ENCODE measurements around the gene CTBP2.

CTBP2 gene

GRCh38 chr10:125120053-125120710, 40.2 kb downstream of the CTBP2 start:
- H3K27ac ChIP-seq = peak overlapping the region in 1 of 2 donors; percentile 75
- no peaks in the 10 kb centered on the region for H3K27me3 ChIP-seq
- intact Hi-C loops (cut with DNase I; ENCODE audit: low total_unique reads) = no loop called here
- no peak overlapping the region for H3K4me3 ChIP-seq
- peaks cover 0 to 7% (median 0%) of the 10 kb centered on the region in 3 donors for H3K36me3 ChIP-seq
- DNase-seq = peak in 1 of 2 donors; percentile 59
- peaks cover 5 to 99% (median 76%) of the 10 kb centered on the region in 4 donors for H3K4me1 ChIP-seq
- no peaks in the 10 kb centered on the region for H3K9me3 ChIP-seq
- no peak for TF ChIP-seq CTCF (IDR thresholded peaks at IDR 0.05)

GRCh38 chr10:125118701-125119100, 41.7 kb downstream of the CTBP2 start:
- H3K4me3 ChIP-seq = no peak overlapping the region
- H3K9me3 ChIP-seq = no peaks in the 10 kb centered on the region
- H3K27ac ChIP-seq = peak overlapping the region; percentile 74 to 75
- TF ChIP-seq CTCF (IDR thresholded peaks at IDR 0.05) = no peak
- H3K27me3 ChIP-seq = no peaks in the 10 kb centered on the region
- H3K4me1 ChIP-seq = peaks cover 5 to 100% (median 74%) of the 10 kb centered on the region in 4 donors
- intact Hi-C loops (cut with DNase I; ENCODE audit: low total_unique reads) = no loop called here
- peak in 1 of 2 donors; percentile 61 for DNase-seq
- peaks cover 0 to 7% (median 0%) of the 10 kb centered on the region in 3 donors for H3K36me3 ChIP-seq

GRCh38 chr10:125118011-125118611, 42.3 kb downstream of the CTBP2 start:
- intact Hi-C loops (cut with DNase I; ENCODE audit: low total_unique reads) = no loop called here
- Histone ChIP-seq H3K4me1 (peaks cover 5 to 100% (median 70%) of the 10 kb centered on the region in 4 donors), H3K27me3 (no peaks in the 10 kb centered on the region), H3K27ac (peak overlapping the region; percentile 74 to 75), H3K4me3 (no peak overlapping the region), H3K9me3 (no peaks in the 10 kb centered on the region), H3K36me3 (peaks cover 0 to 7% (median 0%) of the 10 kb centered on the region in 3 donors)
- TF ChIP-seq CTCF (IDR thresholded peaks at IDR 0.05) = no peak
- DNase-seq = peak; percentile 48 to 84

- peak in 1 of 2 donors; percentile 65 for DNase-seq
- Histone ChIP-seq H3K27ac (peak overlapping the region; percentile 74 to 75), H3K27me3 (no peaks in the 10 kb centered on the region), H3K4me1 (peaks cover 5 to 87% (median 62%) of the 10 kb centered on the region in 4 donors), H3K9me3 (no peaks in the 10 kb centered on the region), H3K36me3 (no peaks in the 10 kb centered on the region), H3K4me3 (no peak overlapping the region)
- TF ChIP-seq CTCF (IDR thresholded peaks at IDR 0.05) = no peak
- intact Hi-C loops (cut with DNase I; ENCODE audit: low total_unique reads) = loop anchor here (2.0 kb wide), 1 partner anchor 30 kb away; no protein-coding TSS in a partner anchor
Measured at GRCh38 chr10:125116652-125117310, 43.6 kb downstream of the CTBP2 start.

DNA sequence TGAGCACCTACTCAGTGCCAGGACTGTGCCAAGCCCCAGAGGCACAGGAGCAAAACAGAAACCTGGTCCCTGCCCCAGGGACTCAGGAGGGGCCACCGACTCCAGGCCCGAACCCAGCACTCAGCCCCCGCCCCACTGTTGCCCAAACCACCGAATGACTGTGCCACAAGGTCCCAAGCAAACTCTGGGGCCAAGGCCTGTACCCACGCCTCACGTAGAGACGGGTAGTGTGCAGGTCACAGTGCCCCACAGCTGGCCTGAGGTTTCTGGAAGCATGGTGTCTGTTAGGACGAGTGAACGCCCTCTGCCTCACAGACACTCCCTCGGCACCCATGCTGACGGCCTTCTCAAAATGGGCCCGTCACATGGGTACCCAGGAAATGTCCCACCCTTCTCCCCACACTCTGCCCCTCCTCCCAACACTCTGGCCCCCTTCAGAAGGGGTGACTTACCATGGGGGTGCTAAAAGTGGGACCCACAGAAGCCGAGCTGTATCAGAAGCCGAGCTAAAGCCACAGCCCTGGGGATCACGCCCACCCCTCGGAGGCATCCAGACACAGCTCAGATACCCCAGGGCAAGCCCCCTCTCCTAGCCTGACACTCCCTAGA, 44.2 kb downstream of the CTBP2 start:
- H3K4me1 ChIP-seq = peaks cover 5 to 81% (median 60%) of the 10 kb centered on the region in 4 donors
- no peaks in the 10 kb centered on the region for H3K36me3 ChIP-seq

More for the DNA sequence above, 44.2 kb downstream of the CTBP2 start:
- Histone ChIP-seq H3K4me3 (no peak overlapping the region), H3K9me3 (no peaks in the 10 kb centered on the region), H3K27me3 (no peaks in the 10 kb centered on the region), H3K27ac (no peak overlapping the region)
- peak in 1 of 2 donors; percentile 60 for DNase-seq
- intact Hi-C loops (cut with DNase I; ENCODE audit: low total_unique reads) = loop anchor here (2.0 kb wide), 1 partner anchor 31 kb away; no protein-coding TSS in a partner anchor
- TF ChIP-seq CTCF (IDR thresholded peaks at IDR 0.05) = no peak

Measured in tibial artery (tissue), 4 donors.